AG04449 (cell line): ENCODE data around the gene RAB37.

ENCODE experiments used
- CTCF ChIA-PET: fragments of 350-600 bp; formaldehyde crosslinking; extraction: SDS; loops from one replicate; lab custom pipeline; 2021; ENCODE audit warnings: antibody characterized with exemption; lab: Yijun Ruan, JAX
- POLR2A ChIA-PET: fragments of 400-600, 350-600 bp; formaldehyde crosslinking; extraction: SDS; loops from one replicate; lab custom pipeline; 2020; ENCODE audit warnings: antibody characterized with exemption, inconsistent platforms; lab: Yijun Ruan, JAX
- DNase-seq: peaks from one replicate; pipeline ENCODE4 v3.0.0-alpha.2; 2010; ENCODE audit warnings: low read depth, low spot score
- H3K4me3 ChIP-seq: 2 replicates; pipeline ENCODE4 v1.5.1; 2011; ENCODE audit warnings: low read depth, mild to moderate bottlenecking, control low read depth, low read length
- CTCF ChIP-seq: IDR thresholded peaks from one replicate; pipeline ENCODE4 v1.5.1; 2011; ENCODE audit warnings: mild to moderate bottlenecking, moderate library complexity, low read length, control low read depth, inconsistent platforms; ENCODE audit not compliant: insufficient read depth; ENCODE audit errors: missing control alignments

RAB37 gene

GRCh38 chr17:74772053-74772452 is 35.0 kb downstream of the RAB37 start:
- no peak for DNase-seq
- no peak for TF ChIP-seq CTCF
- CTCF ChIA-PET: interaction anchor here (1.4 to 11.5 kb wide), 11 partner anchors 9 to 115 kb away, joined by 4 to 159 read pairs (median 13); no protein-coding TSS in a partner anchor
- no peak overlapping the region for H3K4me3 ChIP-seq
- POLR2A ChIA-PET: no interaction called here

- ChIA-PET CTCF (interaction anchor here (1.3 to 11.5 kb wide), 8 partner anchors 11 to 117 kb away, joined by 4 to 159 read pairs (median 19); no protein-coding TSS in a partner anchor), POLR2A (interaction anchor here (0.6 to 1.2 kb wide), 4 partner anchors 13 to 1016 kb away, joined by 3 to 4 read pairs (median 3); no protein-coding TSS in a partner anchor)
- TF ChIP-seq CTCF: no peak
- no peak for DNase-seq
- no peak overlapping the region for H3K4me3 ChIP-seq
Observed at GRCh38 chr17:74773414-74773813, 36.4 kb downstream of the RAB37 start.

- ChIA-PET POLR2A (interaction anchor here (1.0 to 1.2 kb wide), 3 partner anchors 14 to 99 kb away, joined by 3 to 4 read pairs (median 3); no protein-coding TSS in a partner anchor), CTCF (interaction anchor here (1.3 to 11.5 kb wide), 7 partner anchors 11 to 117 kb away, joined by 4 to 159 read pairs (median 11); no protein-coding TSS in a partner anchor)
- peak; percentile 14 for DNase-seq
- H3K4me3 ChIP-seq: no peak overlapping the region; the same call in 1 of the 2 replicates
- TF ChIP-seq CTCF: no peak
Observed at GRCh38 chr17:74773871-74774286, 36.8 kb downstream of the RAB37 start.

- H3K4me3 ChIP-seq: peak overlapping the region; percentile 98
- ChIA-PET CTCF (interaction anchor here (1.0 to 11.5 kb wide), 6 partner anchors 15 to 89 kb away, joined by 3 to 159 read pairs (median 50); no protein-coding TSS in a partner anchor), POLR2A (interaction anchor here (1.2 to 1.8 kb wide), 3 partner anchors 7 to 98 kb away, joined by 4 to 6 read pairs (median 6); partner anchors contain the start of gene FDXR)
- no peak for DNase-seq
- TF ChIP-seq CTCF: no peak
Observed at GRCh38 chr17:74775409-74776043, 38.5 kb downstream of the RAB37 start.

GRCh38 chr17:74776044-74776962 is 39.2 kb downstream of the RAB37 start, which contains the start of gene NAT9:
TSS of gene NAT9 (minus strand) at chr17:74776345. CDS start at chr17:74775698, 647 bp downstream.
- peak within 1 kb of the TSS; percentile 98 for H3K4me3 ChIP-seq
- CTCF ChIA-PET: interaction anchor here (1.0 to 11.5 kb wide), 10 partner anchors 10 to 182 kb away, joined by 3 to 159 read pairs (median 4); no protein-coding TSS in a partner anchor
- TF ChIP-seq CTCF: no peak
- POLR2A ChIA-PET: interaction anchor here (0.6 to 1.8 kb wide), 9 partner anchors 8 to 429 kb away, joined by 3 to 6 read pairs (median 4); partner anchors contain the start of genes FDXR and NUP85
- DNase-seq: peak; percentile 34
